ENCODE results near the gene ZNF576. TPM values are rescaled to one million over a fixed set of nuclear protein-coding genes. Genes with fewer than 3 reads are reported as not detected.

The ZNF576 gene
- total and polyA plus RNA-seq, 2 donors (not counting 3 experiments of a cell fraction or from before 2014, with no cell fraction given), result 19.5 to 27.7 TPM

- H3K36me3 ChIP-seq (ENCODE audit: control insufficient read depth in 2 of 2, extremely low read depth in 1 of 2, insufficient read depth in 2 of 2, low read length in 2 of 2), result no peaks in the 10 kb centered on the region
- H3K27me3 ChIP-seq (ENCODE audit: control insufficient read depth in 2 of 2, insufficient read depth in 2 of 2, low read length in 2 of 2), result peaks cover 15 to 20% of the 10 kb centered on the region in 2 experiments
- H2AFZ ChIP-seq (ENCODE audit: low read depth, low read length), result no peak overlapping the region
- no peak for DNase-seq (ENCODE audit: low read depth, low spot score)
- no peaks in the 10 kb centered on the region for H3K9me3 ChIP-seq (replicated peaks; ENCODE audit: control insufficient read depth, insufficient read depth, low read length)
- BruUV-seq (replicated peaks), result no TSS peak
- CTCF ChIA-PET, result interaction anchor here (0.7 to 1.2 kb wide), 2 partner anchors 10 to 20 kb away, joined by 3 to 4 read pairs; no protein-coding TSS in a partner anchor
- H4K20me1 ChIP-seq (replicated peaks; ENCODE audit: control insufficient read depth, extremely low read depth, insufficient read depth, low read length), result no peaks in the 10 kb centered on the region
- H3K79me2 ChIP-seq (ENCODE audit: control insufficient read depth, insufficient read depth, low read length), result no peaks in the 10 kb centered on the region
- POLR2A ChIA-PET, result no interaction called here
- no peak overlapping the region for H3K9ac ChIP-seq (replicated peaks; ENCODE audit: extremely low read depth, insufficient read depth, low read length)
- no peak overlapping the region for H3K4me3 ChIP-seq (replicated peaks in 1 of 3; ENCODE audit: insufficient read depth in 1 of 3, low read depth in 1 of 3, low read length in 3 of 3)
- no peak overlapping the region for H3K4me2 ChIP-seq (ENCODE audit: insufficient read depth, low read length)
- H3K4me1 ChIP-seq (ENCODE audit: control insufficient read depth, extremely low read depth, insufficient read depth, low read length), result peaks cover 7% of the 10 kb centered on the region
- dilution Hi-C loops (cut with MboI; ENCODE audit: extremely low pct_ligation_motif_present, low sequenced_read_pairs), result no loop called here
- no peak for TF ChIP-seq GATA2 (IDR thresholded peaks at IDR 0.05; ENCODE audit: insufficient read depth, insufficient read length, low read depth, low read length)
- TF ChIP-seq POLR2AphosphoS5 (IDR thresholded peaks at IDR 0.05; ENCODE audit: insufficient read depth, low read depth, low read length), result no peak
- TF ChIP-seq POLR2A (IDR thresholded peaks at IDR 0.05; ENCODE audit: low read depth, low read length), result no peak
- intact Hi-C loops (cut with micrococcal nuclease), result no loop called here
- no peak overlapping the region for H3K27ac ChIP-seq (ENCODE audit: insufficient read depth, low read depth, low read length)
- FAIRE-seq, result no peak
- no peaks in the 10 kb centered on the region for H3K9me1 ChIP-seq (replicated peaks; ENCODE audit: control insufficient read depth, extremely low read depth, insufficient read depth, low read length)
Measured at GRCh38 chr19:43642531-43642930, 46.1 kb downstream of the ZNF576 start.

- Histone ChIP-seq H3K27me3 (ENCODE audit: control insufficient read depth in 2 of 2, insufficient read depth in 2 of 2, low read length in 2 of 2) (peaks cover 13 to 16% of the 10 kb centered on the region in 2 experiments), H3K9me3 (replicated peaks; ENCODE audit: control insufficient read depth, insufficient read depth, low read length) (no peaks in the 10 kb centered on the region), H3K27ac (ENCODE audit: insufficient read depth, low read depth, low read length) (no peak overlapping the region), H3K79me2 (ENCODE audit: control insufficient read depth, insufficient read depth, low read length) (no peaks in the 10 kb centered on the region), H2AFZ (ENCODE audit: low read depth, low read length) (no peak overlapping the region), H3K9ac (replicated peaks; ENCODE audit: extremely low read depth, insufficient read depth, low read length) (no peak overlapping the region), H3K36me3 (ENCODE audit: control insufficient read depth in 2 of 2, extremely low read depth in 1 of 2, insufficient read depth in 2 of 2, low read length in 2 of 2) (no peaks in the 10 kb centered on the region), H3K4me2 (ENCODE audit: insufficient read depth, low read length) (no peak overlapping the region), H3K4me1 (ENCODE audit: control insufficient read depth, extremely low read depth, insufficient read depth, low read length) (peaks cover 7% of the 10 kb centered on the region), H3K9me1 (replicated peaks; ENCODE audit: control insufficient read depth, extremely low read depth, insufficient read depth, low read length) (no peaks in the 10 kb centered on the region), H4K20me1 (replicated peaks; ENCODE audit: control insufficient read depth, extremely low read depth, insufficient read depth, low read length) (no peaks in the 10 kb centered on the region), H3K4me3 (replicated peaks in 1 of 3; ENCODE audit: insufficient read depth in 1 of 3, low read depth in 1 of 3, low read length in 3 of 3) (no peak overlapping the region)
- BruUV-seq (replicated peaks), result no TSS peak
- FAIRE-seq (no peak), DNase-seq (ENCODE audit: low read depth, low spot score) (no peak)
- ChIA-PET POLR2A (no interaction called here), CTCF (interaction anchor here (1.2 kb wide), 1 partner anchor 19 kb away, joined by 4 read pairs; no protein-coding TSS in a partner anchor)
- intact Hi-C loops (cut with micrococcal nuclease), result no loop called here
- dilution Hi-C loops (cut with MboI; ENCODE audit: extremely low pct_ligation_motif_present, low sequenced_read_pairs), result no loop called here
- no peak for TF ChIP-seq POLR2AphosphoS5 (IDR thresholded peaks at IDR 0.05; ENCODE audit: insufficient read depth, low read depth, low read length)
- TF ChIP-seq EZH2 (IDR thresholded peaks at IDR 0.05; ENCODE audit: borderline replicate concordance, low read depth, low read length, severe bottlenecking), result no peak
- no peak for TF ChIP-seq JUN (IDR thresholded peaks at IDR 0.05; ENCODE audit: borderline replicate concordance, insufficient read depth, insufficient read length, low read depth)
- no peak for TF ChIP-seq POLR2A (IDR thresholded peaks at IDR 0.05; ENCODE audit: low read depth, low read length)
- TF ChIP-seq GATA2 (IDR thresholded peaks at IDR 0.05; ENCODE audit: insufficient read depth, insufficient read length, low read depth, low read length), result no peak
- no peak for TF ChIP-seq FOS (IDR thresholded peaks at IDR 0.05; ENCODE audit: borderline replicate concordance, insufficient read depth, low read length)
- TF ChIP-seq MYC (IDR thresholded peaks at IDR 0.05; ENCODE audit: low read depth, low read length), result no peak
- no peak for TF ChIP-seq MAX (IDR thresholded peaks at IDR 0.05; ENCODE audit: insufficient read depth, insufficient read length)
- TF ChIP-seq CTCF (IDR thresholded peaks at IDR 0.05; ENCODE audit: extremely low read depth in 1 of 2, insufficient read depth in 1 of 2, low read depth in 1 of 2, low read length in 2 of 2), result no peak
Measured at GRCh38 chr19:43643326-43643725, 46.9 kb downstream of the ZNF576 start.

Data from endothelial cell of umbilical vein (primary cell).